Measurements from ENCODE around the gene NSA2. TPM values are rescaled to one million over a fixed set of nuclear protein-coding genes. Genes with fewer than 3 reads are reported as not detected.

NSA2 gene
- polyA plus RNA-seq, 1 donor: 189 TPM

GRCh38 chr5:74801197-74801596, 34.1 kb downstream of the NSA2 start:
- 100% methylated on average over 1 of the region's 3 CpGs for WGBS (ENCODE audit: insufficient coverage, low lambda C conversion rate)

GRCh38 chr5:74801941-74802340, 34.9 kb downstream of the NSA2 start:
- no peaks in the 10 kb centered on the region for H3K9me3 ChIP-seq (ENCODE audit: control insufficient read depth, low read depth, low read length)
- no peaks in the 10 kb centered on the region for H3K36me3 ChIP-seq (ENCODE audit: control insufficient read depth, insufficient read depth, low read length)
- no CpG with 5 or more reads among the region's 1 CpG for WGBS (ENCODE audit: insufficient coverage, low lambda C conversion rate)
- DNase-seq: no peak
- H3K4me1 ChIP-seq (ENCODE audit: control insufficient read depth, insufficient read depth, low read length): no peaks in the 10 kb centered on the region
- no peak overlapping the region for H3K4me3 ChIP-seq (ENCODE audit: low read length)
- H3K27ac ChIP-seq (ENCODE audit: low read length): no peak overlapping the region
- H3K27me3 ChIP-seq (ENCODE audit: control insufficient read depth, insufficient read depth, low read length): no peaks in the 10 kb centered on the region

More at GRCh38 chr5:74801197-74801596, 34.1 kb downstream of the NSA2 start:
- H3K4me3 ChIP-seq (ENCODE audit: low read length): no peak overlapping the region
- no peak overlapping the region for H3K27ac ChIP-seq (ENCODE audit: low read length)
- H3K36me3 ChIP-seq (ENCODE audit: control insufficient read depth, insufficient read depth, low read length): no peaks in the 10 kb centered on the region
- no peaks in the 10 kb centered on the region for H3K9me3 ChIP-seq (ENCODE audit: control insufficient read depth, low read depth, low read length)
- no peak for DNase-seq
- no peaks in the 10 kb centered on the region for H3K27me3 ChIP-seq (ENCODE audit: control insufficient read depth, insufficient read depth, low read length)
- H3K4me1 ChIP-seq (ENCODE audit: control insufficient read depth, insufficient read depth, low read length): no peaks in the 10 kb centered on the region

- WGBS (ENCODE audit: insufficient coverage, low lambda C conversion rate): no CpG with 5 or more reads among the region's 4 CpGs
Observed at GRCh38 chr5:74810915-74811314, 43.9 kb downstream of the NSA2 start.

GRCh38 chr5:74816875-74817274, 49.8 kb downstream of the NSA2 start:
- H3K27me3 ChIP-seq (ENCODE audit: control insufficient read depth, insufficient read depth, low read length): no peaks in the 10 kb centered on the region
- H3K36me3 ChIP-seq (ENCODE audit: control insufficient read depth, insufficient read depth, low read length): no peaks in the 10 kb centered on the region
- DNase-seq: no peak
- H3K4me3 ChIP-seq (ENCODE audit: low read length): no peak overlapping the region
- H3K4me1 ChIP-seq (ENCODE audit: control insufficient read depth, insufficient read depth, low read length): no peaks in the 10 kb centered on the region
- no peaks in the 10 kb centered on the region for H3K9me3 ChIP-seq (ENCODE audit: control insufficient read depth, low read depth, low read length)
- no peak overlapping the region for H3K27ac ChIP-seq (ENCODE audit: low read length)
- WGBS (ENCODE audit: insufficient coverage, low lambda C conversion rate): no CpG with 5 or more reads among the region's 1 CpG

More at GRCh38 chr5:74810915-74811314, 43.9 kb downstream of the NSA2 start:
- Histone ChIP-seq H3K4me3 (ENCODE audit: low read length) (no peak overlapping the region), H3K4me1 (ENCODE audit: control insufficient read depth, insufficient read depth, low read length) (no peaks in the 10 kb centered on the region), H3K27ac (ENCODE audit: low read length) (no peak overlapping the region), H3K27me3 (ENCODE audit: control insufficient read depth, insufficient read depth, low read length) (no peaks in the 10 kb centered on the region), H3K36me3 (ENCODE audit: control insufficient read depth, insufficient read depth, low read length) (no peaks in the 10 kb centered on the region), H3K9me3 (ENCODE audit: control insufficient read depth, low read depth, low read length) (no peaks in the 10 kb centered on the region)
- DNase-seq: no peak

- Histone ChIP-seq H3K27ac (ENCODE audit: low read length) (no peak overlapping the region), H3K4me1 (ENCODE audit: control insufficient read depth, insufficient read depth, low read length) (no peaks in the 10 kb centered on the region), H3K36me3 (ENCODE audit: control insufficient read depth, insufficient read depth, low read length) (no peaks in the 10 kb centered on the region), H3K27me3 (ENCODE audit: control insufficient read depth, insufficient read depth, low read length) (no peaks in the 10 kb centered on the region), H3K9me3 (ENCODE audit: control insufficient read depth, low read depth, low read length) (no peaks in the 10 kb centered on the region), H3K4me3 (ENCODE audit: low read length) (no peak overlapping the region)
- WGBS (ENCODE audit: insufficient coverage, low lambda C conversion rate): 100% methylated on average over 1 of the region's 1 CpG
- no peak for DNase-seq
Observed at GRCh38 chr5:74822288-74822687, 55.2 kb downstream of the NSA2 start.

- H3K27me3 ChIP-seq (ENCODE audit: control insufficient read depth, insufficient read depth, low read length): no peaks in the 10 kb centered on the region
- no peak for DNase-seq
- no peaks in the 10 kb centered on the region for H3K9me3 ChIP-seq (ENCODE audit: control insufficient read depth, low read depth, low read length)
- WGBS (ENCODE audit: insufficient coverage, low lambda C conversion rate): no CpG with 5 or more reads among the region's 7 CpGs
- H3K4me1 ChIP-seq (ENCODE audit: control insufficient read depth, insufficient read depth, low read length): peaks cover 11% of the 10 kb centered on the region
- H3K27ac ChIP-seq (ENCODE audit: low read length): no peak overlapping the region
- H3K36me3 ChIP-seq (ENCODE audit: control insufficient read depth, insufficient read depth, low read length): no peaks in the 10 kb centered on the region
- no peak overlapping the region for H3K4me3 ChIP-seq (ENCODE audit: low read length)
Observed at GRCh38 chr5:74829413-74829812, 62.4 kb downstream of the NSA2 start.

Other genes starting within 250 kb of the NSA2 start
- 122 TPM for gene ENC1, start 126.5 kb upstream of the NSA2 start, polyA plus RNA-seq
- gene HEXB, start 82.0 kb upstream of the NSA2 start, polyA plus RNA-seq: 283 TPM
- 26.1 TPM for gene GFM2, start 132 bp upstream of the NSA2 start, polyA plus RNA-seq
- 3.7 TPM for gene FAM169A, start 99.1 kb downstream of the NSA2 start, polyA plus RNA-seq